ENCODE data around the gene ADNP2. TPM values are rescaled to one million over a fixed set of nuclear protein-coding genes. Genes with fewer than 3 reads are reported as not detected.

The ADNP2 gene
- total and polyA plus RNA-seq, 2 donors (not counting 3 experiments of a cell fraction or from before 2014, with no cell fraction given): 10.2 to 20.6 TPM

DNA sequence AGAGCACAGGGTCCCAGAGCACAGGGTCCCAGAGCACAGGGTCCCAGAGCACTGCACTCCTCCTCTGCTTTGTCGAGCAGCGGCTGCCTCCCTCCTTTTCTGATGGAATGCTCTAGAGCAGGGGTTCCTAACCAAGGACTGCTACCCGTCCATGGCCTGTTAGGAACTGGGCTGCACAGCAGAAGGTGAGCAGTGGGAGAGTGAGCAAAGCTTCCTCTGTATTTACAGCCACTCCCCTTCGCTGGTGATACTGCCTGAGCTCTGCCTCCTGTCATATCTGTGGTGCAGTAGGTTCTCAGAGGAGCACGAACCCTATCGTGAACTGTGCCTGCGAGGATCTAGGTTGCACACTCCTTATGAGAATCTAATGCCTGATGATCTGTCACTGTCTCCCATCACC lies 33.1 kb upstream of the ADNP2 start:
- no peaks in the 10 kb centered on the region for H3K9me1 ChIP-seq (replicated peaks; ENCODE audit: control insufficient read depth, extremely low read depth, insufficient read depth, low read length)
- FAIRE-seq: no peak
- no peak overlapping the region for H3K27ac ChIP-seq (ENCODE audit: insufficient read depth, low read depth, low read length)
- dilution Hi-C loops (cut with MboI; ENCODE audit: extremely low pct_ligation_motif_present, low sequenced_read_pairs): no loop called here
- H3K4me1 ChIP-seq (ENCODE audit: control insufficient read depth, extremely low read depth, insufficient read depth, low read length): no peaks in the 10 kb centered on the region
- no peak overlapping the region for H3K9ac ChIP-seq (replicated peaks; ENCODE audit: extremely low read depth, insufficient read depth, low read length)
- H3K4me2 ChIP-seq (ENCODE audit: insufficient read depth, low read length): no peak overlapping the region
- CTCF ChIA-PET: no interaction called here
- no peaks in the 10 kb centered on the region for H3K36me3 ChIP-seq (ENCODE audit: control insufficient read depth in 2 of 2, extremely low read depth in 1 of 2, insufficient read depth in 2 of 2, low read length in 2 of 2)
- DNase-seq (ENCODE audit: low read depth, low spot score): no peak
- POLR2A ChIA-PET: no interaction called here
- no peaks in the 10 kb centered on the region for H3K79me2 ChIP-seq (ENCODE audit: control insufficient read depth, insufficient read depth, low read length)
- no peak overlapping the region for H3K4me3 ChIP-seq (replicated peaks in 1 of 3; ENCODE audit: insufficient read depth in 1 of 3, low read depth in 1 of 3, low read length in 3 of 3)
- H2AFZ ChIP-seq (ENCODE audit: low read depth, low read length): no peak overlapping the region
- BruUV-seq (replicated peaks): no TSS peak
- intact Hi-C loops (cut with micrococcal nuclease): no loop called here
- no peaks in the 10 kb centered on the region for H4K20me1 ChIP-seq (replicated peaks; ENCODE audit: control insufficient read depth, extremely low read depth, insufficient read depth, low read length)
- no peaks in the 10 kb centered on the region for H3K9me3 ChIP-seq (replicated peaks; ENCODE audit: control insufficient read depth, insufficient read depth, low read length)
- TF ChIP-seq FOS (IDR thresholded peaks at IDR 0.05; ENCODE audit: borderline replicate concordance, insufficient read depth, low read length): no peak
- TF ChIP-seq, protein P1, sequence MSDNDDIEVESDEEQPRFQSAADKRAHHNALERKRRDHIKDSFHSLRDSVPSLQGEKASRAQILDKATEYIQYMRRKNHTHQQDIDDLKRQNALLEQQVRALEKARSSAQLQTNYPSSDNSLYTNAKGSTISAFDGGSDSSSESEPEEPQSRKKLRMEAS (IDR thresholded peaks at IDR 0.05; ENCODE audit: insufficient read depth, insufficient read length): no peak
- no peak for TF ChIP-seq POLR2AphosphoS5 (IDR thresholded peaks at IDR 0.05; ENCODE audit: insufficient read depth, low read depth, low read length)
- TF ChIP-seq JUN (IDR thresholded peaks at IDR 0.05; ENCODE audit: borderline replicate concordance, insufficient read depth, insufficient read length, low read depth): no peak
- no peak for TF ChIP-seq POLR2A (IDR thresholded peaks at IDR 0.05; ENCODE audit: low read depth, low read length)
- no peak for TF ChIP-seq CTCF (IDR thresholded peaks at IDR 0.05; ENCODE audit: extremely low read depth in 1 of 2, insufficient read depth in 1 of 2, low read depth in 1 of 2, low read length in 2 of 2)
- no peak for TF ChIP-seq GATA2 (IDR thresholded peaks at IDR 0.05; ENCODE audit: insufficient read depth, insufficient read length, low read depth, low read length)
- no peak for TF ChIP-seq MYC (IDR thresholded peaks at IDR 0.05; ENCODE audit: low read depth, low read length)
- TF ChIP-seq EZH2 (IDR thresholded peaks at IDR 0.05; ENCODE audit: borderline replicate concordance, low read depth, low read length, severe bottlenecking): no peak
- H3K27me3 ChIP-seq (ENCODE audit: control insufficient read depth in 2 of 2, insufficient read depth in 2 of 2, low read length in 2 of 2): no peaks in the 10 kb centered on the region
